ENCODE data around the gene PTPN12.

Gene PTPN12

GRCh38 chr7:77569514-77570232, 32.6 kb downstream of the PTPN12 start:
- Histone ChIP-seq H3K27me3 (ENCODE audit: control insufficient read depth, insufficient read depth, low read length) (no peaks in the 10 kb centered on the region), H3K27ac (ENCODE audit: low read depth, low read length) (no peak overlapping the region), H3K4me3 (ENCODE audit: low read length) (no peak overlapping the region), H3K36me3 (ENCODE audit: control insufficient read depth, insufficient read depth, low read length) (peaks cover 7% of the 10 kb centered on the region), H3K9ac (ENCODE audit: low read length) (no peak overlapping the region), H3K4me1 (ENCODE audit: control insufficient read depth, insufficient read depth, low read length) (no peaks in the 10 kb centered on the region)

GRCh38 chr7:77570330-77571011, 33.4 kb downstream of the PTPN12 start:
- Histone ChIP-seq H3K36me3 (ENCODE audit: control insufficient read depth, insufficient read depth, low read length) (peaks cover 7% of the 10 kb centered on the region), H3K4me3 (ENCODE audit: low read length) (no peak overlapping the region), H3K27ac (ENCODE audit: low read depth, low read length) (no peak overlapping the region), H3K9ac (ENCODE audit: low read length) (no peak overlapping the region), H3K27me3 (ENCODE audit: control insufficient read depth, insufficient read depth, low read length) (no peaks in the 10 kb centered on the region), H3K4me1 (ENCODE audit: control insufficient read depth, insufficient read depth, low read length) (no peaks in the 10 kb centered on the region)

DNA sequence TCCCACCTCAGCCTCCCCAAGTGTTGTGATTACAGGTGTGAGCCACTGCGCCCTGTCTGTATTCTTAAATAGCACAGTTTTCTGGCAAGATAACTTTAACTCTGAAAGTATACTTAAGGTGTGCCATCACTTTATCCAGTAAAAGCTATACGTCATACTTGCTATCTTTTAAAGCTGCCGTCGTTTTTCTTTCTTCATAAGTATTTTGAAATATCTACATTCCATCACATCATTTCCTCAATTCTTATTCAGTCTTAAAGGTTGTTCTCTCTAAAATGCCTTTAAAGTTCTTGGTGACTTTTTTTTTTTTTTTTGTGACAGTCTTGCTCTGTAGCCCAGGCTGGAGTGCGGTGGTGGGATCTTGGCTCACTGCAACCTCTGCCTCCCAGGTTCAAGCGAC, 34.7 kb downstream of the PTPN12 start:
- Histone ChIP-seq H3K27ac (ENCODE audit: low read depth, low read length) (no peak overlapping the region), H3K9ac (ENCODE audit: low read length) (no peak overlapping the region), H3K4me3 (ENCODE audit: low read length) (no peak overlapping the region), H3K4me1 (ENCODE audit: control insufficient read depth, insufficient read depth, low read length) (no peaks in the 10 kb centered on the region), H3K27me3 (ENCODE audit: control insufficient read depth, insufficient read depth, low read length) (no peaks in the 10 kb centered on the region), H3K36me3 (ENCODE audit: control insufficient read depth, insufficient read depth, low read length) (peaks cover 7% of the 10 kb centered on the region)

DNA sequence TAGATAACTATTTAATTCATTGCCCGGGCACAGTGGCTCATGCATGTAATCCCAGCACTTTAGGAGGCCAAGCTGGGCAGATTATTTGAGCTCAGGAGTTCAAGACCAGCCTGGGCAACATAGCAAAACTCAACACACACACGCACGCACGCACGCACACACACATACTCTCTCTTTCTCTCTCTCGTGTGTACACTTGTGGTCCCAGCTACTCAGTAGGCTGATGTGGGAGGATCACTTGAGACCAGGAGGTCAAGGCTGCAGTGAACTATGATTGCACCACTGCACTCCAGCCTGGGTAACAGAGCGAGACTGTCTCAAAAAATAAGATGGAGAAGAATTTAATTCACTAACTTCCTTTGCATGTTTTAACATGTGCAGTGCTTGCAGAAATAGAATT, 38.1 kb downstream of the PTPN12 start:
- no peak overlapping the region for H3K9ac ChIP-seq (ENCODE audit: low read length)
- no peaks in the 10 kb centered on the region for H3K27me3 ChIP-seq (ENCODE audit: control insufficient read depth, insufficient read depth, low read length)
- H3K4me3 ChIP-seq (ENCODE audit: low read length), result no peak overlapping the region
- no peak overlapping the region for H3K27ac ChIP-seq (ENCODE audit: low read depth, low read length)
- H3K4me1 ChIP-seq (ENCODE audit: control insufficient read depth, insufficient read depth, low read length), result no peaks in the 10 kb centered on the region
- peaks cover 7% of the 10 kb centered on the region for H3K36me3 ChIP-seq (ENCODE audit: control insufficient read depth, insufficient read depth, low read length)

GRCh38 chr7:77576856-77577255, 39.8 kb downstream of the PTPN12 start:
- H3K4me1 ChIP-seq (ENCODE audit: control insufficient read depth, insufficient read depth, low read length), result no peaks in the 10 kb centered on the region
- H3K27ac ChIP-seq (ENCODE audit: low read depth, low read length), result no peak overlapping the region
- peaks cover 7% of the 10 kb centered on the region for H3K36me3 ChIP-seq (ENCODE audit: control insufficient read depth, insufficient read depth, low read length)

DNA sequence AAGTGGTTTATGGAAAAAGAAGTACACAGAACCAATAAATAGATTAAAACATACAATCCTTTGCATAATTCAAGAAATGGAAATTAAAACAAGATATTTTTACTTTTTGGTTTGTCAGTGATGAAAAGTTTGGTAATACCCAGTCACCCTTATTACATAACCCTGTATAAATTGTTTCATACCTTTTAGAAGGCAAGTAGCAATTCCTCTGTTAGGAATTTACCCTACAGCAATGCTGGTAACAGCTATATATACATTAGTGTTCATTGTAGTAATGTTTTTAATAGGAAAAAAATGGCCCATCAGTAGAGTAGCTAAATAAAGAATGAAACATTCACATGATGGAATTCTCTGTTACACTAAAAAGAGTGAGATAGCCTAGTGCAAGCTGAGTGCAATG, 42.7 kb downstream of the PTPN12 start:
- no peaks in the 10 kb centered on the region for H3K27me3 ChIP-seq (ENCODE audit: control insufficient read depth, insufficient read depth, low read length)
- H3K4me1 ChIP-seq (ENCODE audit: control insufficient read depth, insufficient read depth, low read length), result no peaks in the 10 kb centered on the region
- no peak overlapping the region for H3K4me3 ChIP-seq (ENCODE audit: low read length)
- H3K36me3 ChIP-seq (ENCODE audit: control insufficient read depth, insufficient read depth, low read length), result no peaks in the 10 kb centered on the region
- H3K9ac ChIP-seq (ENCODE audit: low read length), result no peak overlapping the region
- H3K27ac ChIP-seq (ENCODE audit: low read depth, low read length), result no peak overlapping the region

More at GRCh38 chr7:77576856-77577255, 39.8 kb downstream of the PTPN12 start:
- no peaks in the 10 kb centered on the region for H3K27me3 ChIP-seq (ENCODE audit: control insufficient read depth, insufficient read depth, low read length)
- no peak overlapping the region for H3K4me3 ChIP-seq (ENCODE audit: low read length)
- H3K9ac ChIP-seq (ENCODE audit: low read length), result no peak overlapping the region

- Histone ChIP-seq H3K27ac (ENCODE audit: low read depth, low read length) (no peak overlapping the region), H3K27me3 (ENCODE audit: control insufficient read depth, insufficient read depth, low read length) (no peaks in the 10 kb centered on the region), H3K9ac (ENCODE audit: low read length) (no peak overlapping the region), H3K4me3 (ENCODE audit: low read length) (no peak overlapping the region), H3K4me1 (ENCODE audit: control insufficient read depth, insufficient read depth, low read length) (no peaks in the 10 kb centered on the region), H3K36me3 (ENCODE audit: control insufficient read depth, insufficient read depth, low read length) (no peaks in the 10 kb centered on the region)
These were observed 43.8 kb downstream of the PTPN12 start for GRCh38 chr7:77580762-77581350.

- no peak overlapping the region for H3K27ac ChIP-seq (ENCODE audit: low read depth, low read length)
- H3K4me3 ChIP-seq (ENCODE audit: low read length), result no peak overlapping the region
- no peak overlapping the region for H3K9ac ChIP-seq (ENCODE audit: low read length)
- no peaks in the 10 kb centered on the region for H3K4me1 ChIP-seq (ENCODE audit: control insufficient read depth, insufficient read depth, low read length)
- no peaks in the 10 kb centered on the region for H3K36me3 ChIP-seq (ENCODE audit: control insufficient read depth, insufficient read depth, low read length)
- no peaks in the 10 kb centered on the region for H3K27me3 ChIP-seq (ENCODE audit: control insufficient read depth, insufficient read depth, low read length)
These were observed 50.2 kb downstream of the PTPN12 start for GRCh38 chr7:77587272-77587671.

DNA sequence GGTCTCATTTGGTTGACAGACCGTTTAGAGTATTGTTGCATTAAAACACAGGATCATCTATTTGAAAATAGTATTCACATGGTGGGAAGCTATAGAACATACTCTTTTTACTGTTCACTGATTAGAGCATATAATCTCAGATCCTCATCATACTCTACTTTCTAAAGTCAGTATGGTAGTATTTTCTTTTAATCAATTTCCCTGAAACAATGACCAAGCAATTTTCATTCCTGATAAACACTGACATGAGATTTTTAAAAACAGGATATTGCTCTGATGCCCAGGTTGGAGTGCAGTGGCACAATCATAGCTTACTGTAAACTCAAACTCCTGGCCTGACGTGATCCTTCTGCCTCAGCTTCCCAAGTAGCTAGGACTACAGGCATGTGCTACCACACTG, 63.9 kb downstream of the PTPN12 start:
- Histone ChIP-seq H3K4me1 (ENCODE audit: control insufficient read depth, insufficient read depth, low read length) (no peaks in the 10 kb centered on the region), H3K4me3 (ENCODE audit: low read length) (no peak overlapping the region), H3K9ac (ENCODE audit: low read length) (no peak overlapping the region), H3K36me3 (ENCODE audit: control insufficient read depth, insufficient read depth, low read length) (no peaks in the 10 kb centered on the region), H3K27ac (ENCODE audit: low read depth, low read length) (no peak overlapping the region), H3K27me3 (ENCODE audit: control insufficient read depth, insufficient read depth, low read length) (no peaks in the 10 kb centered on the region)

DNA sequence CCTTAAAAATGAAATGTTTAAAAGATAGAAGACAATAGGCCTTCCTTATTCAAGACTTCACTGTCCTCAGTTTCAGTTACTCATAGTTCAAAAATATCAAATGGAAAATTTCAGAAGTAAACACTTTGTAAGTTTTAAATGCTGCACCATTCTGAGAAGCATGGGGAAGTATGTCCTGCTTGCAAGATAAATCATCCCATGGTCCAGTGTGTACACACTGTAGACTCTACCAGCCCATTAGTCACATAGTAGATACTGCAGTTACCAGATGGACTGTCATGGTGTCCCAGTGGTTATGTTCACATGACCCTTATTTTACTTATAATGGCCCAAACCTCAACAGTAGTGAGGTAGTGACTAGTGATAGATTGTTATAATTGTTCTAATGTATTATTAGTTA, 69.5 kb downstream of the PTPN12 start:
- no peak overlapping the region for H3K9ac ChIP-seq (ENCODE audit: low read length)
- H3K4me3 ChIP-seq (ENCODE audit: low read length), result no peak overlapping the region
- no peaks in the 10 kb centered on the region for H3K36me3 ChIP-seq (ENCODE audit: control insufficient read depth, insufficient read depth, low read length)
- H3K4me1 ChIP-seq (ENCODE audit: control insufficient read depth, insufficient read depth, low read length), result no peaks in the 10 kb centered on the region
- no peaks in the 10 kb centered on the region for H3K27me3 ChIP-seq (ENCODE audit: control insufficient read depth, insufficient read depth, low read length)
- H3K27ac ChIP-seq (ENCODE audit: low read depth, low read length), result no peak overlapping the region

DNA sequence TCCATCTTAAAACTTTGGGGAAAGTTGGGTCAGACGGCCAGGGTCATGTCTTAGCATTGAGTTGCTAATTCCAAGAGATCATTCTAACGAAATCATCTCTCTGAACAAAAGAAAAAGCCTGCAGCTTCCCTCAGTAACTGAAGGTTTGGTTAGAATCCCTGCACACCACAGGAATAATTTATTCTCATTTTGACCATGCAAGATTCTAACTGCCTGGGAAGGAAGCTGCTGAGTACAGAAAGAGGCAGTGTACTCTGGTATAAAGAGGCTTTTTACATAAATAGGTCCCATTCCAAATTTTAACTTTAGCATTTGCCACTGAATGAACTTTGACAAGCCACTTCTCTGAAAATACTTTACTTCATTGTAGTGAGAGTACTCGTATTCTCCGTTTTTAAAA, 82.2 kb downstream of the PTPN12 start:
- no peaks in the 10 kb centered on the region for H3K27me3 ChIP-seq (ENCODE audit: control insufficient read depth, insufficient read depth, low read length)
- H3K9ac ChIP-seq (ENCODE audit: low read length), result no peak overlapping the region
- no peaks in the 10 kb centered on the region for H3K36me3 ChIP-seq (ENCODE audit: control insufficient read depth, insufficient read depth, low read length)
- H3K4me3 ChIP-seq (ENCODE audit: low read length), result no peak overlapping the region
- no peak overlapping the region for H3K27ac ChIP-seq (ENCODE audit: low read depth, low read length)
- H3K4me1 ChIP-seq (ENCODE audit: control insufficient read depth, insufficient read depth, low read length), result no peaks in the 10 kb centered on the region

DNA sequence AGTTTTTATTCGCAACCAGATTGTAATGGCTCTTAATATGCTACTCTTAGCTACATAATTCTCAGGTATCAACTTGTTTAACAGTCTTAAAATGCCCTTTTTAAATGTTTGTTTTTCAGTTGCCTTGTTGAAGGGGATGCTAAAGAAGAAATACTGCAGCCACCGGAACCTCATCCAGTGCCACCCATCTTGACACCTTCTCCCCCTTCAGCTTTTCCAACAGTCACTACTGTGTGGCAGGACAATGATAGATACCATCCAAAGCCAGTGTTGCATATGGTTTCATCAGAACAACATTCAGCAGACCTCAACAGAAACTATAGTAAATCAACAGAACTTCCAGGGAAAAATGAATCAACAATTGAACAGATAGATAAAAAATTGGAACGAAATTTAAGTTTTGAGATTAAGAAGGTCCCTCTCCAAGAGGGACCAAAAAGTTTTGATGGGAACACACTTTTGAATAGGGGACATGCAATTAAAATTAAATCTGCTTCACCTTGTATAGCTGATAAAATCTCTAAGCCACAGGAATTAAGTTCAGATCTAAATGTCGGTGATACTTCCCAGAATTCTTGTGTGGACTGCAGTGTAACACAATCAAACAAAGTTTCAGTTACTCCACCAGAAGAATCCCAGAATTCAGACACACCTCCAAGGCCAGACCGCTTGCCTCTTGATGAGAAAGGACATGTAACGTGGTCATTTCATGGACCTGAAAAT, 89.7 kb downstream of the PTPN12 start:
- H3K4me1 ChIP-seq (ENCODE audit: control insufficient read depth, insufficient read depth, low read length), result no peaks in the 10 kb centered on the region
- no peak overlapping the region for H3K4me3 ChIP-seq (ENCODE audit: low read length)
- peaks cover 11% of the 10 kb centered on the region for H3K36me3 ChIP-seq (ENCODE audit: control insufficient read depth, insufficient read depth, low read length)
- no peaks in the 10 kb centered on the region for H3K27me3 ChIP-seq (ENCODE audit: control insufficient read depth, insufficient read depth, low read length)
- H3K9ac ChIP-seq (ENCODE audit: low read length), result no peak overlapping the region
- no peak overlapping the region for H3K27ac ChIP-seq (ENCODE audit: low read depth, low read length)
